ENCODE data around the gene CLNK.
"Not testable (repeated sequence)": the region's sequence is repeated elsewhere in the genome, so short reads cannot be mapped to it uniquely, and the experiment has no call there.

DNA sequence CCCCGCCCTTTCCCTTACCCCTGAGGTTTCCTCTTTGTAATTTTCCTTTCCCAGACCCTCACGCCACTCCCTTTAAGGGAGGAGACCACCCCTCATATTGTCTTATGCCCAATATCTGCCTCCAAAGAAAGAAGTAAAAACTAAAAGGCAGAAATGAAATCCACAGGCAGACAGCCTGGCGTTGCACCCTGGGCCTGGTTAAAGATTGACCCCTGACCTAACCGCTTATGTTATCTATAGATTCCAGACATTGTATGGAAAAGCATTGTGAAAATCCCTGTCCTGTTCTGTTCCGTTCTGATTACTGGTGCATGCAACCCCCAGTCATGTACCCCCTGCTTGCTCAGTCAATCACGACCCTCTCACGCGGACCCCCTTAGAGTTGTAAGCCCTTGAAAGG lies 110.0 kb downstream of the CLNK start:
- TF ChIP-seq POLR2AphosphoS5 (IDR thresholded peaks at IDR 0.05; ENCODE audit: low read depth, low read length); TCF12 (IDR thresholded peaks at IDR 0.05); EP300 (IDR thresholded peaks at IDR 0.05; ENCODE audit: borderline replicate concordance in 1 of 2, low read depth in 1 of 2, low read length in 1 of 2); GATA2 (CRISPR knock-in tag; IDR thresholded peaks at IDR 0.05): not testable (repeated sequence)
- TF ChIP-seq, protein P1, sequence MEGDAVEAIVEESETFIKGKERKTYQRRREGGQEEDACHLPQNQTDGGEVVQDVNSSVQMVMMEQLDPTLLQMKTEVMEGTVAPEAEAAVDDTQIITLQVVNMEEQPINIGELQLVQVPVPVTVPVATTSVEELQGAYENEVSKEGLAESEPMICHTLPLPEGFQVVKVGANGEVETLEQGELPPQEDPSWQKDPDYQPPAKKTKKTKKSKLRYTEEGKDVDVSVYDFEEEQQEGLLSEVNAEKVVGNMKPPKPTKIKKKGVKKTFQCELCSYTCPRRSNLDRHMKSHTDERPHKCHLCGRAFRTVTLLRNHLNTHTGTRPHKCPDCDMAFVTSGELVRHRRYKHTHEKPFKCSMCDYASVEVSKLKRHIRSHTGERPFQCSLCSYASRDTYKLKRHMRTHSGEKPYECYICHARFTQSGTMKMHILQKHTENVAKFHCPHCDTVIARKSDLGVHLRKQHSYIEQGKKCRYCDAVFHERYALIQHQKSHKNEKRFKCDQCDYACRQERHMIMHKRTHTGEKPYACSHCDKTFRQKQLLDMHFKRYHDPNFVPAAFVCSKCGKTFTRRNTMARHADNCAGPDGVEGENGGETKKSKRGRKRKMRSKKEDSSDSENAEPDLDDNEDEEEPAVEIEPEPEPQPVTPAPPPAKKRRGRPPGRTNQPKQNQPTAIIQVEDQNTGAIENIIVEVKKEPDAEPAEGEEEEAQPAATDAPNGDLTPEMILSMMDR (IDR thresholded peaks at IDR 0.05) = not testable (repeated sequence)
- TF ChIP-seq, protein P2, sequence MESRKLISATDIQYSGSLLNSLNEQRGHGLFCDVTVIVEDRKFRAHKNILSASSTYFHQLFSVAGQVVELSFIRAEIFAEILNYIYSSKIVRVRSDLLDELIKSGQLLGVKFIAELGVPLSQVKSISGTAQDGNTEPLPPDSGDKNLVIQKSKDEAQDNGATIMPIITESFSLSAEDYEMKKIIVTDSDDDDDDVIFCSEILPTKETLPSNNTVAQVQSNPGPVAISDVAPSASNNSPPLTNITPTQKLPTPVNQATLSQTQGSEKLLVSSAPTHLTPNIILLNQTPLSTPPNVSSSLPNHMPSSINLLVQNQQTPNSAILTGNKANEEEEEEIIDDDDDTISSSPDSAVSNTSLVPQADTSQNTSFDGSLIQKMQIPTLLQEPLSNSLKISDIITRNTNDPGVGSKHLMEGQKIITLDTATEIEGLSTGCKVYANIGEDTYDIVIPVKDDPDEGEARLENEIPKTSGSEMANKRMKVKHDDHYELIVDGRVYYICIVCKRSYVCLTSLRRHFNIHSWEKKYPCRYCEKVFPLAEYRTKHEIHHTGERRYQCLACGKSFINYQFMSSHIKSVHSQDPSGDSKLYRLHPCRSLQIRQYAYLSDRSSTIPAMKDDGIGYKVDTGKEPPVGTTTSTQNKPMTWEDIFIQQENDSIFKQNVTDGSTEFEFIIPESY (IDR thresholded peaks at IDR 0.05; ENCODE audit: borderline replicate concordance, low read depth) = not testable (repeated sequence)
